Coronary artery (tissue), 2 donors: ENCODE data around the gene RYR1.

Source experiments
- DNase-seq: peaks from one replicate; pipeline ENCODE4 v3.0.0-alpha.2; 2017; ENCODE audit warnings: low spot score
- H3K27ac ChIP-seq, 2 donors: fragments of 200-600 bp; sonication (generic); one replicate each; pipeline ENCODE4 v1.5.1; 2016 to 2019
- H3K4me3 ChIP-seq: fragments of 200-600 bp; sonication (generic); 2 replicates; pipeline ENCODE4 v1.5.1; 2016; ENCODE audit warnings: mild to moderate bottlenecking, moderate library complexity
- CTCF ChIP-seq: fragments of 200-600 bp; sonication (generic); IDR thresholded peaks from one replicate; pipeline ENCODE4 v1.5.1; 2019; ENCODE audit warnings: antibody characterized with exemption

RYR1 gene

GRCh38 chr19:38538793-38539528 lies 105.5 kb downstream of the RYR1 start:
- no peak for DNase-seq
- no peak for TF ChIP-seq CTCF
- peak overlapping the region in 1 of 2 donors; percentile 27 for H3K27ac ChIP-seq
- no peak overlapping the region for H3K4me3 ChIP-seq

- no peak for DNase-seq
- Histone ChIP-seq H3K4me3 (no peak overlapping the region), H3K27ac (no peak overlapping the region)
- TF ChIP-seq CTCF = no peak
Observed at GRCh38 chr19:38539751-38540150, 106.3 kb downstream of the RYR1 start.

GRCh38 chr19:38542040-38542439 lies 108.5 kb downstream of the RYR1 start:
- H3K4me3 ChIP-seq = no peak overlapping the region
- DNase-seq = no peak
- no peak for TF ChIP-seq CTCF

GRCh38 chr19:38543286-38543806 lies 109.9 kb downstream of the RYR1 start:
- H3K4me3 ChIP-seq = peak overlapping the region; percentile 7
- H3K27ac ChIP-seq = no peak overlapping the region
- no peak for DNase-seq
- TF ChIP-seq CTCF = no peak

More at GRCh38 chr19:38542040-38542439, 108.5 kb downstream of the RYR1 start:
- H3K27ac ChIP-seq = no peak overlapping the region

- peak overlapping the region; percentile 47 for H3K4me3 ChIP-seq
- no peak for TF ChIP-seq CTCF
- peak overlapping the region; percentile 5 to 40 for H3K27ac ChIP-seq
- DNase-seq = peak; percentile 80
Observed at GRCh38 chr19:38543807-38544568, 110.5 kb downstream of the RYR1 start.

- TF ChIP-seq CTCF = no peak
- no peak for DNase-seq
- Histone ChIP-seq H3K4me3 (peak overlapping the region; percentile 47), H3K27ac (peak overlapping the region in 1 of 2 donors; percentile 40)
Observed at GRCh38 chr19:38544569-38545315, 111.3 kb downstream of the RYR1 start.
